Activated T-cell treated with anti-CD3 and anti-CD28 coated beads for 48 hours (primary cell): ENCODE results near the gene CCR5.
"Not testable (repeated sequence)": the region's sequence is repeated elsewhere in the genome, so short reads cannot be mapped to it uniquely, and the experiment has no call there.

ENCODE experiments used
- DNase-seq: peaks from one replicate; pipeline ENCODE4 v3.0.0-alpha.2; 2020; ENCODE audit warnings: low read depth

The CCR5 gene

GRCh38 chr3:46386205-46386604 is 15.5 kb downstream of the CCR5 start:
- no peak for DNase-seq

GRCh38 chr3:46388847-46389246 is 18.1 kb downstream of the CCR5 start:
- not testable (repeated sequence) for DNase-seq

- DNase-seq: no peak
Measured at GRCh38 chr3:46389306-46389705, 18.6 kb downstream of the CCR5 start.

GRCh38 chr3:46391526-46391925 is 20.8 kb downstream of the CCR5 start:
- DNase-seq: not testable (repeated sequence)

- no peak for DNase-seq
Measured at GRCh38 chr3:46393011-46393410, 22.3 kb downstream of the CCR5 start.

GRCh38 chr3:46393554-46394434 is 23.0 kb downstream of the CCR5 start:
- no peak for DNase-seq

GRCh38 chr3:46395210-46395661 is 24.5 kb downstream of the CCR5 start:
- DNase-seq: no peak

GRCh38 chr3:46395766-46396530 is 25.2 kb downstream of the CCR5 start:
- no peak for DNase-seq

GRCh38 chr3:46397111-46397510 is 26.4 kb downstream of the CCR5 start:
- DNase-seq: no peak

- no peak for DNase-seq
Measured at GRCh38 chr3:46398186-46398955, 27.6 kb downstream of the CCR5 start.

- DNase-seq: no peak
Measured at GRCh38 chr3:46399098-46399497, 28.4 kb downstream of the CCR5 start.

GRCh38 chr3:46399557-46399956 is 28.8 kb downstream of the CCR5 start:
- DNase-seq: no peak

- no peak for DNase-seq
Measured at GRCh38 chr3:46400000-46400734, 29.4 kb downstream of the CCR5 start.

- no peak for DNase-seq
Measured at GRCh38 chr3:46400846-46401245, 30.1 kb downstream of the CCR5 start.

GRCh38 chr3:46401579-46401978 is 30.8 kb downstream of the CCR5 start:
- no peak for DNase-seq

- not testable (repeated sequence) for DNase-seq
Measured at GRCh38 chr3:46402902-46403301, 32.2 kb downstream of the CCR5 start.

- DNase-seq: no peak
Measured at GRCh38 chr3:46405301-46406019, 34.7 kb downstream of the CCR5 start.

GRCh38 chr3:46406443-46406787 is 35.7 kb downstream of the CCR5 start:
- no peak for DNase-seq

- DNase-seq: peak; percentile 31
Measured at GRCh38 chr3:46406788-46407611, 36.3 kb downstream of the CCR5 start, which contains the start of the genes CCR5AS and CCRL2. CCR5AS (minus strand) TSS chr3:46407066. CCRL2 (plus strand) TSS chr3:46407259; CDS start chr3:46408080, 821 bp downstream.

- no peak for DNase-seq
Measured at GRCh38 chr3:46407970-46408369, 37.2 kb downstream of the CCR5 start.
